Neural cell (in vitro differentiated cells): Measurements from ENCODE around the gene MYL6B.

ENCODE experiments used
- EZH2 ChIP-seq: fragments of 200-600, 300-800 bp; shearing (Covaris generic), sonication (generic); IDR thresholded peaks from 2 replicates; pipeline ENCODE4 v1.6.1; 2014; ENCODE audit warnings: antibody characterized with exemption, low read length, borderline replicate concordance, mild to moderate bottlenecking; ENCODE audit not compliant: insufficient read depth, poor library complexity, severe bottlenecking
- POLR2AphosphoS5 ChIP-seq: IDR thresholded peaks from 2 replicates; pipeline ENCODE4 v1.6.1; 2012

DNA sequence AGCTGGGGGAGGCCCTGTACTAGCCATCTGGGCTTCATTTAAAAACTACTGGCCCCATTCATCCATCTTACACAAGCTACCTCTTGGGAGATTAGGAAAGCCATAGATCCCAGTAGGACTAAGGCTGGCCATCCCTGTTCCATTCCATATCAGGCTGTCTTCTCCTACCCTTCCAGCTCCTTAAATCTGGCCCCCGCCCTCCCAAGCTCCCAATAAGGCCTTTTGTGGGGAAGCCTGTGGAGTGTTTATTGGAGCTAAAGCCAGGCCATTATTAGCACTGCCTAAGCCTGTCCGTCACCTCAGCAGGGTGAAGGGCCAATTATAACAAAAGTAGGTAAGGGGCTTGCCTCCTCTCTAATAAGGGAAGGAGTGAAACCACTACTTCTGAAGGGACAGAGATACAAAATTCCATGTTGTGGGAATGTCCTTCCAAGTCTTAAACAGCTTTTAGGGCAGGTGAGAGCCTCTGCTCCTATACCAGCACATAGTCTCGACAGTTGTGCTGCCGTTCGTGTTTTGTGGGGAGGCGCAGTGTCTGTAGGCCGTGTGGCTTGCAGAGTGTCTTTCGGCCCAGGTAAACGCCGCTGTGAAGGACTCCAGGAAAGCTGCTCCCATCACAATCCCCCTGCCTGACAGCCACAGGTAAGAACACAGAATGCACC lies 9.4 kb downstream of the MYL6B start:
- TF ChIP-seq EZH2 (no peak), POLR2AphosphoS5 (no peak)
